GM18861 (cell line): Measurements from ENCODE around the gene ALDH1B1.
"Not testable (repeated sequence)": the region's sequence is repeated elsewhere in the genome, so short reads cannot be mapped to it uniquely, and the experiment has no call there.

Experiments
- ATAC-seq: cut with Tn5 transposase; IDR thresholded peaks from one replicate; pipeline ENCODE4 v1.9.1; 2021; ENCODE audit not compliant: unreplicated experiment

Gene ALDH1B1

GRCh38 chr9:38360839-38361472, 31.5 kb upstream of the ALDH1B1 start:
- no peak for ATAC-seq

- ATAC-seq = no peak
These were observed 31.0 kb upstream of the ALDH1B1 start for GRCh38 chr9:38361473-38361850.

GRCh38 chr9:38362852-38363588, 29.5 kb upstream of the ALDH1B1 start:
- ATAC-seq = peak; percentile 70

- no peak for ATAC-seq
These were observed 28.9 kb upstream of the ALDH1B1 start for GRCh38 chr9:38363589-38363925.

- ATAC-seq = no peak
These were observed 24.6 kb upstream of the ALDH1B1 start for GRCh38 chr9:38367898-38368297.

GRCh38 chr9:38368731-38369130, 23.8 kb upstream of the ALDH1B1 start:
- no peak for ATAC-seq

- no peak for ATAC-seq
These were observed 22.3 kb upstream of the ALDH1B1 start for GRCh38 chr9:38370176-38370575.

GRCh38 chr9:38371495-38371894, 21.0 kb upstream of the ALDH1B1 start:
- ATAC-seq = peak; percentile 83

- ATAC-seq = no peak
These were observed 19.5 kb upstream of the ALDH1B1 start for GRCh38 chr9:38372762-38373619.

- ATAC-seq = no peak
These were observed 18.8 kb upstream of the ALDH1B1 start for GRCh38 chr9:38373679-38374078.

GRCh38 chr9:38374847-38375571, 17.5 kb upstream of the ALDH1B1 start:
- ATAC-seq = no peak

GRCh38 chr9:38375572-38375963, 16.9 kb upstream of the ALDH1B1 start:
- ATAC-seq = no peak

GRCh38 chr9:38376021-38376670, 16.4 kb upstream of the ALDH1B1 start:
- ATAC-seq = no peak

- ATAC-seq = not testable (repeated sequence)
These were observed 15.0 kb upstream of the ALDH1B1 start for GRCh38 chr9:38377336-38378083.

- ATAC-seq = no peak
These were observed 12.2 kb upstream of the ALDH1B1 start for GRCh38 chr9:38380230-38380871.

- ATAC-seq = no peak
These were observed 11.5 kb upstream of the ALDH1B1 start for GRCh38 chr9:38380872-38381534.

- no peak for ATAC-seq
These were observed 10.4 kb upstream of the ALDH1B1 start for GRCh38 chr9:38382141-38382540.

- ATAC-seq = no peak
These were observed 7.3 kb upstream of the ALDH1B1 start for GRCh38 chr9:38384990-38385848.
